SK-N-MC (cell line): ENCODE measurements around the gene CDKN1A.
"Not testable (repeated sequence)": the region's sequence is repeated elsewhere in the genome, so short reads cannot be mapped to it uniquely, and the experiment has no call there.

ENCODE experiments used
- DNase-seq: peaks from one replicate; pipeline ENCODE4 v3.0.0-alpha.2; 2011; ENCODE audit warnings: low read depth, low spot score
- H3K27ac ChIP-seq: fragments of 200-600 bp; sonication (generic); 2 replicates; pipeline ENCODE4 v1.5.1; 2016; ENCODE audit warnings: mixed run types
- H3K36me3 ChIP-seq: fragments of 200-600 bp; sonication (generic); 2 replicates; pipeline ENCODE4 v1.6.1; 2017; ENCODE audit warnings: antibody characterized with exemption, low read length, mixed read lengths; ENCODE audit not compliant: insufficient read depth
- H3K4me3 ChIP-seq: fragments of 200-600 bp; sonication (generic); 2 replicates; pipeline ENCODE4 v1.5.1; 2016
- H3K9ac ChIP-seq: fragments of 200-600 bp; sonication (generic); 2 replicates; pipeline ENCODE4 v1.8.0; 2017; ENCODE audit warnings: mixed run types, mixed read lengths; ENCODE audit not compliant: insufficient read length
- H3K9me3 ChIP-seq: fragments of 200-600 bp; sonication (generic); 2 replicates; pipeline ENCODE4 v1.6.1; 2017; ENCODE audit warnings: low read depth, mild to moderate bottlenecking, antibody characterized with exemption, low read length, moderate library complexity, mixed read lengths
- EZH2 ChIP-seq: fragments of 200-600 bp; sonication (generic); IDR thresholded peaks from one replicate; pipeline ENCODE4 v1.6.1; 2017; ENCODE audit warnings: antibody characterized with exemption
- FOXP2 ChIP-seq: optimal IDR thresholded peaks from 2 replicates; pipeline ENCODE3; 2011; ENCODE audit warnings: mild to moderate bottlenecking, moderate library complexity; ENCODE audit not compliant: insufficient read depth; ENCODE audit errors: extremely low read length, control extremely low read depth
- POLR2AphosphoS5 ChIP-seq: IDR thresholded peaks from 2 replicates; pipeline ENCODE4 v1.6.1; 2012; ENCODE audit warnings: mild to moderate bottlenecking, low read depth, low read length, borderline replicate concordance

CDKN1A gene

DNA sequence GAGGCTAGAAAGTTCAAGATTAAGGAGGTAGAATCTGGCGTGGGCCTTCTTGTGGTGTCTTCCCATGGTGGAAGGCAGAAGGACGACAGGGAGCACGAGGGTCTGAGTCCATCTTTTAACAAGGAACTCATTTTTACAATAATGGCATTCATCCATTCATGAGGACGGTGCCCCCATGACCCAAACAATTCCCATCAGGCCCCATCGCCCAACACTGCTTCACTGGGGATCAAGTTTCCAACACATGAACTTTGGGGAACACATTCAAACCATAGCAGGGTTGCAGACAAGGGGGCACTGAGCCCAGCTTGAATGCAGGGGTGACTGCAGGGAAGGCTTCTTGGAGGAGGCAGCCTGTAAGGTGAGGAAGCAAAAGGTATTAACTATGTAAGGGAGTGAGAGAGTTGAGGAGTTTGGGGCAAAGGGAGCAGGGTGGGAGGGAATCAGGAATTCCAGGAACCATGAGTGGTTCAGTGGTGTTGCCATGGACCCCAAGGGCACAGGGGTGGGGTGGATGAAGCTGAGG is 24.6 kb downstream of the CDKN1A start:
- no peak overlapping the region for H3K4me3 ChIP-seq
- H3K36me3 ChIP-seq, result no peaks in the 10 kb centered on the region
- DNase-seq, result no peak
- H3K9ac ChIP-seq, result no peak overlapping the region
- no peak overlapping the region for H3K27ac ChIP-seq
- H3K9me3 ChIP-seq, result no peaks in the 10 kb centered on the region
- TF ChIP-seq POLR2AphosphoS5, result no peak
- no peak for TF ChIP-seq FOXP2
- TF ChIP-seq EZH2, result no peak

DNA sequence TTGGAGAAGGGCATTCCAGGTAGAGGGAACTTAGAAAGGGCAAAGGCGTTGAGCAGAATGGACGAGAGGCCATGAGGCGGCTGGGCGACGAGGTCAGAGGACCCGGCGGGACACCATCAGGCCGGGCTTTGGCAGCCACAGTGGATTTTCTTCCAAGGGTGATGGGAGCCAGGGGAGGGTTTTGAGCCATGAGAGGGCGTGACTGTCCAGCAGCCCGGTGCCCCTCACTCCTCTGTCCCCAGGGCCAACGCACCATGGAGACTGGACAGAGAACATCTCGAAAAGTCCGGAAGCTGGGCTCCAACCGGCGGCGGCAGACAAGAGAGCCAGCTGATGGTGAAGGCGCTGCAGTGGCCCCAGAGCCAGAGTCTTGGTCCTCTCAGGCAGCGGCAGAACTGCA is 25.5 kb downstream of the CDKN1A start:
- Histone ChIP-seq H3K36me3 (no peaks in the 10 kb centered on the region), H3K27ac (no peak overlapping the region), H3K9me3 (no peaks in the 10 kb centered on the region), H3K4me3 (no peak overlapping the region), H3K9ac (no peak overlapping the region)
- no peak for TF ChIP-seq EZH2
- TF ChIP-seq FOXP2, result no peak
- no peak for TF ChIP-seq POLR2AphosphoS5
- no peak for DNase-seq

DNA sequence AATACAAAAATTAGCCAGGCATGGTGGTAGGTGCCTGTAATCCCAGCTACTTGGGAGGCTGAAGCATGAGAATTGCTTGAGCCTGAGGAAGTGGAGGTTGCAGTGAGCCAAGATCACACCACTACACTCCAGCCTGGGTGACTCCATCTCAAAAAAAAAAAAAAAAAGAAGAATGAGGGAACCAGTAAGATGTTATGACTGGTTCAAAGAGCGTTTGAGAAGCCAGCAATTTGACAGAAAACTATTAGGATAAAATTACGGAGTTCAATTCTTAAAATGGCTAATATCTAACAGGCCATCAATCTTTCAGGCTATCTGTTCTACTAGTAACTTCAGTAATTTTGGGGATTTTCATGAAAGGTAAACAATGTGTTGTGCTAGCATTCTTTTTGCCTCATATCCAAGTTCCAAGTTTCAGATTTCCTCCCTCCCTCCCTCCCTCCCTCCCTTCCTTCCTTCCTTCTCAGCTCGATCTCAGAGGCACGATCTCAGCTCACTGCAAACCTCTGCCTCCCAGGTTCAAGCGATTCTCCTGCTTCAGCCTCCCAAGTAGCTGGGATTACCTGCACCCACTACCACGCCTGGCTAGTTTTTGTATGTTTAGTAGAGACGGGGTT is 26.6 kb downstream of the CDKN1A start:
- H3K36me3 ChIP-seq, H3K27ac ChIP-seq, H3K9ac ChIP-seq, DNase-seq, H3K4me3 ChIP-seq, H3K9me3 ChIP-seq: not testable (repeated sequence)

DNA sequence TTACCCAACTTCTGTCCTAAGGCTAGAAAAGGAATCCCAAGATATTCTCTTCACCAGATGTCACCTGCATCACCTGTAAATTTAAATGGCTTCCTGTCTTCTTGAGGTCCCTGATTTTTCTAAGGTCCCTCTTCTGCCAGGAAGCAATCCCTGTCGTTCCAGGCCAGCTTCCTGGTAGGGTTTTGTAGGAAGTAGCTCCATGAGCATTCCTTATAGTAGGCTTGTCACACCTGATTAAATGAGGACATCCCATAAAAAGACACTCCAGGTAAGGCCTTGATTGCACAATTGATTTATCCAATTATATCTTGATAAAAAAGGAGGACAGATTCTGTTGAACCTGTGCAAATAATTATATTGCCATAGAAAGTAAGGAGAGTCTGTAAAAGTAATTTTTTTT is 27.8 kb downstream of the CDKN1A start:
- Histone ChIP-seq H3K4me3 (no peak overlapping the region), H3K9me3 (no peaks in the 10 kb centered on the region), H3K9ac (no peak overlapping the region), H3K36me3 (no peaks in the 10 kb centered on the region), H3K27ac (no peak overlapping the region)
- no peak for DNase-seq
- TF ChIP-seq POLR2AphosphoS5 (no peak), FOXP2 (no peak), EZH2 (no peak)

DNA sequence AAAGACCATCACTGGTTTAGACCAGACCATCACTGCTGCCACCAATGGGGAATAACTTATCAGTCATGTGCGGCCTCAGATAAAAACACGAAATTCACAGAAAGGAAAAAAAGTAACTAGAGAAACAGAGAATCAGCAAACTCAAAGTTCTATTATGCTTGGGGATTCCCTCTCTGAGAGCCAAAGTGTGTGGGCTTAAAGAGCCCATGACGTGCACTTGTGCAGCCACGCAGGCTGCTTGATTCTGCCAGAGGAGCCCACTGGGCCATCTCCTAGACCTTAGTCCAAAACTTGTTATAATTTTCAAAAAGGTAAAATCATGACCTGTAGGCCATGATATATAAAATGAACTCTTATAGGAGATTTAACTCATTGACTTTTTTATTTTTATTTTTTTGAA is 34.3 kb downstream of the CDKN1A start:
- no peak overlapping the region for H3K9ac ChIP-seq
- H3K9me3 ChIP-seq, result no peaks in the 10 kb centered on the region
- no peaks in the 10 kb centered on the region for H3K36me3 ChIP-seq
- H3K27ac ChIP-seq, result no peak overlapping the region
- TF ChIP-seq EZH2 (no peak), POLR2AphosphoS5 (no peak), FOXP2 (no peak)
- H3K4me3 ChIP-seq, result no peak overlapping the region
- DNase-seq, result no peak

DNA sequence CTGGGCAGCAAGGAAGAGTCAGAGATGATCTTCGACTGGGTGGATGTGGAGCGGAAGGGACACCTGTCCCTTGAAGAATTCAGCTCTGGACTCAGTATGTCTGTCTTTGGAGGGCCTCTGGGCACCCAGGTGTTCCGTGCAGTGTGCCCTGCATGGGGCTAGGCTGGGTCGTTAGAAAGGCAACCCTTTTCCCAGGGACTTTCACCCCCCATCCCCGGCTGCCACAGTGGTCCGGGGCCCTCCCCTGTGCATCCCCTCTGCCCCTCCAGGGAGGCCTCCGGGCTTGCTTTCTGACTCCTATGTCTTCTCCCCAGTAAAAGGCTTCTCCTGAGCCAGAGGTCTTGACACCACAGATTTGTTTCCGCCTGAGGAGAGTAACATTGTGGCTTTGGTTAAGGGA is 35.3 kb downstream of the CDKN1A start:
- no peak overlapping the region for H3K27ac ChIP-seq
- no peak overlapping the region for H3K4me3 ChIP-seq
- no peak for DNase-seq
- H3K9me3 ChIP-seq, result no peaks in the 10 kb centered on the region
- TF ChIP-seq FOXP2 (no peak), POLR2AphosphoS5 (no peak), EZH2 (no peak)
- H3K9ac ChIP-seq, result no peak overlapping the region
- no peaks in the 10 kb centered on the region for H3K36me3 ChIP-seq

DNA sequence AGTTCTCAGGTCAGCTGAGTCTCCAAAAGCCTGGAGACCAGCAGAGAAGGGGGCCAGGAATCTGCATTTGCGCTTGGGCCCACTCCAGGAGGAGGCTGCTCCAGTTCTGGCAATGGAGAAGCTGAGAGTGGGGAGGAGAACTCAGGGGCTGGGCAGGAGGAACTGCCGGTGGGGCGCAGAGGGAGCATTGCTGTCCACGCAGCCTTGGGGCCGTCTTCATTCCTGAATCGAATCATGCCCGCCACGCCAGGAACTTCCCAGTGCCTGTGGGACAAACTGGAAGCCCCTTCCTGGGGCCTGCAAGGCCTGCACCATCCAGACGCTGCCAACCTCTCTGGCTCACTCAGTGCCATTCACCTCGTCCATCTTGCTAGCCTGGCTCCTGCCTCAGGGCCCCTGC is 36.0 kb downstream of the CDKN1A start:
- no peak overlapping the region for H3K9ac ChIP-seq
- DNase-seq, result no peak
- H3K9me3 ChIP-seq, result no peaks in the 10 kb centered on the region
- no peak overlapping the region for H3K27ac ChIP-seq
- H3K4me3 ChIP-seq, result no peak overlapping the region
- TF ChIP-seq FOXP2 (no peak), POLR2AphosphoS5 (no peak)
- no peaks in the 10 kb centered on the region for H3K36me3 ChIP-seq

DNA sequence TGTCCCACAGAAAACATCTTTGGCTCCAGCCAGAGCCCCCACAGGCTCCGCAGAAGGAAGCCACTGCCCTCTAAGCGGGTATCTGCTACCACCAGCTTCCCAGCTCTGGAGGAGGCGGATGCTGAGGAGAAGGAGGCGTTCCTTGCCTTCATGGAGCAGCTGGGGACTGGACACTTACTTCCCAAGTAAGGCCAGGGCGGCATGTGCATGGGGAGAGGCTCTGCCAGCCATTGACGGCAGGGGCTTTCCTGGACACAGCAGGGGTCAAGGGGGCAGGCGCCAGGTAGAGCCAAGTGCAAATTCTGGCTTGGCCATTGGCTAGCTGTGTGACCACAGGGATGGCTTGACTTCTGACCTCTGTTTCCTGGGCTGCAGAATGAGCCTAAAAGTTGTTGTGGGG is 37.0 kb downstream of the CDKN1A start:
- H3K9ac ChIP-seq, result no peak overlapping the region
- H3K27ac ChIP-seq, result no peak overlapping the region
- H3K9me3 ChIP-seq, result no peaks in the 10 kb centered on the region
- H3K36me3 ChIP-seq, result no peaks in the 10 kb centered on the region
- DNase-seq, result no peak
- no peak for TF ChIP-seq POLR2AphosphoS5
- TF ChIP-seq EZH2, result no peak
- TF ChIP-seq FOXP2, result no peak
- no peak overlapping the region for H3K4me3 ChIP-seq

DNA sequence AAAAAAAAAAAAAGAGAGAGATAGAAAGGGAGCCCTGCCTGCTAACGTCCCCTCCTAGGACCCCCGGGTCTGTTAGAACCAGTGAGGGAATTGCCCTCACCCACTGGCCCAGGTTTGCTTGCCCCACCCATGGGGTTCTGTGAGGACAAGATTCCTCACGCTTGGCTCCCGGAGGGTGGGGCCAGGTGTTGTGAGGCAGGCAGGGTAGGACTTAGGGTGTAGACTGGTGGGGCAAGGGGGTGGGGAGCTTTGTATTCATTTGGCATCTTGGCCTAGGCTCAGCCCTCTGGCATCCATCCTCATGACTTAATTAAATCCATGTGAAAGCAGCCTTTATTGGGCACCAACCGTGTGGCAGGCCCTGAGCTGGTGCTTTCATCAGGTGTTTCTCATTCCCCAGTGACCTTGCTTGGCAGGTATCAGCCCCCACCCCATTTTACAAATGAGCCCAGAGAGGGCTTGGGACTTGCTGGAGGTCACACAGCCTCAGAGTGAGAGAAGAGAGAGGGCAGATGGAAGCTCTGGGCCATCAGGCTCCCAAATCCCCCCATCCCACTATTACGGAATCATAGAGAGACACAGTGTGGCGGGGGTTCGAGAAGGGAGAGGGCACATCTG is 38.1 kb downstream of the CDKN1A start:
- no peaks in the 10 kb centered on the region for H3K9me3 ChIP-seq
- H3K9ac ChIP-seq, result no peak overlapping the region
- no peaks in the 10 kb centered on the region for H3K36me3 ChIP-seq
- no peak overlapping the region for H3K4me3 ChIP-seq
- DNase-seq, result no peak
- TF ChIP-seq POLR2AphosphoS5 (no peak), EZH2 (no peak), FOXP2 (no peak)
- H3K27ac ChIP-seq, result no peak overlapping the region
